IPS DF 19.7 (cell line): ENCODE results near the gene HOXD8.

Source experiments
- DNase-seq: peaks from one replicate; pipeline ENCODE4 v3.0.0-alpha.2; 2013; ENCODE audit warnings: low read depth, low spot score

Gene HOXD8

DNA sequence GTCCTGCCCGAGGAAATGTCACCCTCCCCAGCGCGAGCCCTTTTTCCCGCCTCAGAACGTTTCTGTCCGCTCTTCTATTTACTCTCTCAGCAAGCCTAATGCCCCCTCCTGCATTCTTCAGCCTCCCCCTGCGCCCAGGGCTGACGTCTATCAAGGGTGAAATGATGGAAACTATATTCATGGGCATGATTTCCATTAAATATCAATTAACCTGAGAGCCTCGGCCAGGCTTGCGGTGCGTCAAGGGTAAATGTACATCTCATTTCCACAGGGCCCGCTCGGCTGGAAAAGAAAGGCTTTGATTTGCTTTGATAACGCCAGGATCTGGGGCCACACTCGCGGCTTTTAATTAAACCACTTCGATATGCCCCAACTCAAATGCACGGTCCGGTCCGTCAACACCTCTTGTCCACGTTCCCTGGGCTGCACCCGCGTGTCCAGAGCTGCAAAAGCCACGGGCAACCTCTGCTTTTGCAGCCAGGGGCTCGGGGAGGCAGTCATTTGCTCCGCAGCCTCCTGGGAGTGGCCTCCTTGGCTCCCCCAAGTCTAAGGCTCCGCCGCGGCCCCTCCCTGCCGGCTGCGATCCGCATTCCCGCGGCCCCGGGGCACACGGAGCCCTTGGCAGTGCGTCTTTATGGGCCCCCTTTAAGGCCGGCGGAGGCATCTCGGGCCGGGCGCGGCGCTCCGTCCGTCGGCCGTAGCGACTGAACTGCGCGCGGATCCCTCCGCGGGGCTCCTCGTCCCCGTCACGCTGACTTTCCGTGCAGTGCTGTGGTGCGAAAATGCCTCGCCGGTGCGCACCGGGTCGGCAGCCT is at the start of gene HOXD8:
Gene HOXD8 (plus strand): TSS at position 724 of the 815 bp plus-strand sequence. CDS start 662 bp downstream, outside the sequence.
- DNase-seq, result no peak

DNA sequence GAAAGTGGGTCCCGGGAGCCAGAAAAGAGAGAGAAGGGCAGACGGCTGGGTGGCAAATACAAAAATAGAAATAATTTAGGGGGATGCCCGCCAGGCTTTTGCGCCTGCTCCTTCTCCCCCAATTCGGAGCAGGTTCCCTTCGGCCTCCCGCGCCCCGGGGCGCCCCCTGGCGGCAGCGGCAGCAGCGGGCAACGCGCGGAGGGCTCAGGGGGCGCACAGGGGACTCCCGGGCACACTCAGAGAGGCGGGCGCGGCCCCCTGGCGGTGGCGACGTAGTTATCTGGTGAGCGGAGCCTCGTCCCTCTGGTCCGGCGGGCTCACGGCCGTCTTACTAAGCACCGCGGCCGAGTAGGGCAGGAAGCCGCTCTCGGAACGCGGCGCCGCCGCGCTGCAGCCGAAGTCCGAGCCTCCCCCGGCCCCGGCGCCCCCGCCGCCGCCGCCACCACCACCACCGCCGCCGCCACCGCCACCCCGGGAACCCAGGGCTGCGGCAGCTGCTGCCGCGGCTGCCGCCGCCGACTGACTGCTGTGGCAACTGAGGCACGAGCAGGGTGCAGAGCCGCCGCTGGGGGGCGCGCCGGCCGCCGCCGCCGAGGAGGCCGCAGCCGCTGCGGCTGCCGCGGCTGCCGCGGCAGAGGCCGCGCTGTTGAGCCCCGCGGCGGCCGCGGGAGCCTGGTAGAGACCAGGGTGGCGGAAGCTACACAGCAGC is 49.5 kb upstream of the HOXD8 start:
- no peak for DNase-seq

DNA sequence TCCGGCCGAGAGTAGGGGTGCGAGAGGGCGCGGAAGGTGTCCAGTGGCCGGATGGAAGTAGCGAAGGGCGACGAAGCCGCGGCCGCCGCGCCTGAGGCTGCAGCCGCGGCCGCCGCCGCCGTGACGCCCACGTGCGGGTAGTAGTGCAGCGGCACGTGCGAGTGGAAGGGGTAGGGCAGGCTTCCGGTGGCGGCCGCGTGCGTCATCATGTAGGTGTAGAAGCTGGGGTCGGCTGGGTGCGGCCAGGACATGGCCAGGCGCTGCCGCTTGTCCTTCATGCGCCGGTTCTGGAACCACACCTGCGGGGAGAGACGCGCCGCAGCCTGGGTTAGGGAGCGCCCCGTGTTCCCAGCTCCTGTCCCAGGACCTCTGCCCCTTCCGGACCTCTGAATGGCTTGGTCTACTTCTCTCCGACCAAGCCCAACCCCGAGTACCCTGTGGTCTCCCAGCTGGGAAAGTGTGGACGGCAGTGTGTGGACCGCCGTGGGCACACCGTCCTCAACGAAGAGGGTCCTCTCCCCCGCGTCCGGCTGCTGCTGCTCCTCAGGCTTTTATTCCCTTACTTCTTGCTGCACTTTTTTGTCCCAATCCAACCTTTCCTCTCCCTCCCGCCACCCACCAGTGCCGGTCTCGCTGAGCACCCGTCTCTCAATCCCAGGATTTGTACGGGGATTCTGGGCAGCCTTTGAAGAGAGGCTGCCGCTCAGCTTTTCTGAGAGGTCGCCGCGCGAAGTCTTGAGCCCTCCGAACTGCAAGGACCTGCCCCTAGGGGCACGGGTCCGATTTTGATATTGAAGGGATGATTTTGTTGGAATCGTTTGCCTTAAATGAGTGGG is 48.7 kb upstream of the HOXD8 start:
- no peak for DNase-seq

DNA sequence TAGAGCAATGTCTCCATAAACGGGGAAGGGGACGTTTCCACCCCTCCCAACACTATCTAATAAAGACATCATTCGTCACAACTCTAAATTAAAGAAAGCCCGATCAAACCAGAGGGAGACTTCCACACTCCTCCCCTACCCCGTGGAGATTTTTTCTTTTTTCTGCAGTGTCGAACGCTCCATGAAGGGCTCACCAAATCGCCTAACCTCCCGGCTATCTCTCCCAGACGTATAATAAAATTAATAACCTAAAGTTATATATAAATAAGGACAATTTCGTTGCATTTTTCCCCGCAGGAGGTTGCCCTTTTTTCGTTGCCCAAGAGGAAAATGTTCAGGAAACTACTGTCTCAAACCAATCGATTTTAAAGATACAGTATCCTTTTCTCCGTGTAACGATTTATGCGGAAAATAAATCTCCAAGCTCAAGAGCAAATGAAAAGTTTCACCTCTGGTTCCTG is 48.1 kb upstream of the HOXD8 start:
- no peak for DNase-seq

DNA sequence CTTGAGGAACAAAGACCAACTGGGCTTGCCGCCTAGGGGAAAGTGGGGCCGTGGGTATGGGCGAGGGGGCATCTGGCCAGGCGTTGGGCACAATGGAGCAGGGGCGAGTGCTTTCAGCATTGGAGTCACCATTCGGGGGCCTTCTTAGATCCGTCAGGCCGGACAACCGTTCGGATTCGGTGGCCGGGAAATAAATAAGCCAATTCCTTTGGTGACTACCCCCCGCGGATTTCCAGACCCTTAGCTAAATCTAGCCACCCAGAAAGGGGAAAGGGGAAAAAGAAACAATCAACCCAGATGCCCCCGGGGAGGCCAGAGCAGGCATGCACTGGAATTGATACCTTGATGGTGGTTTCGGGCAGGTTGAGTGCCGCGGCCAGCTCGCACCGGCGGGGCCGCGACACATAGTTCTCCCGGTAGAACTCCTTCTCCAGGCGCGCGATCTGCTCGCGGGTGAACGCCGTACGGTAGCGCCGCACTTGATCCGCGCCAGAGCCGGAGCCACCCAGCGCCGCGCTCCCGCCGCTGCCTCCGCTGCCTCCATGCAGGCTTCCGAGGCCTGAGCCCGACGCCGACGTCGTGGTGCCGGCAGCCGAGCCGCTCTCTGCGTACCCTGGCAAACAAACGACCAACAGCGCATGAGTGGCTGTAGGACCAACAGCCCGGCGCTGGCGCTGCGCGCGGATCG is 47.5 kb upstream of the HOXD8 start:
- DNase-seq, result no peak

DNA sequence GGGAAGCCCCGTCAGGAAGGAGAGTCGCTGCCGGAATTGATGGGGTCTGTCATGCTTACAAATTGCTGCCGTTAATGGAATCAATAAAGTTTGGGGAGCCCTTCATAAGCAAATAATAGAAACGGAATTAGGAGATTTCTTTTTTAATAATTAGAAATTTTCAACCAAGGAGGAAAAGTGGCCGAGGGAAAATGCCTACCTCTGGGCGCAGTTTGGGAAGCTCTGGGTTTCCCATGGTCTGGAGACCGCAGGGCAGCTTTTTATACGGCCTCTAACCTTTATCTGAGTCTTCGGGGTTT is 47.0 kb upstream of the HOXD8 start:
- no peak for DNase-seq

DNA sequence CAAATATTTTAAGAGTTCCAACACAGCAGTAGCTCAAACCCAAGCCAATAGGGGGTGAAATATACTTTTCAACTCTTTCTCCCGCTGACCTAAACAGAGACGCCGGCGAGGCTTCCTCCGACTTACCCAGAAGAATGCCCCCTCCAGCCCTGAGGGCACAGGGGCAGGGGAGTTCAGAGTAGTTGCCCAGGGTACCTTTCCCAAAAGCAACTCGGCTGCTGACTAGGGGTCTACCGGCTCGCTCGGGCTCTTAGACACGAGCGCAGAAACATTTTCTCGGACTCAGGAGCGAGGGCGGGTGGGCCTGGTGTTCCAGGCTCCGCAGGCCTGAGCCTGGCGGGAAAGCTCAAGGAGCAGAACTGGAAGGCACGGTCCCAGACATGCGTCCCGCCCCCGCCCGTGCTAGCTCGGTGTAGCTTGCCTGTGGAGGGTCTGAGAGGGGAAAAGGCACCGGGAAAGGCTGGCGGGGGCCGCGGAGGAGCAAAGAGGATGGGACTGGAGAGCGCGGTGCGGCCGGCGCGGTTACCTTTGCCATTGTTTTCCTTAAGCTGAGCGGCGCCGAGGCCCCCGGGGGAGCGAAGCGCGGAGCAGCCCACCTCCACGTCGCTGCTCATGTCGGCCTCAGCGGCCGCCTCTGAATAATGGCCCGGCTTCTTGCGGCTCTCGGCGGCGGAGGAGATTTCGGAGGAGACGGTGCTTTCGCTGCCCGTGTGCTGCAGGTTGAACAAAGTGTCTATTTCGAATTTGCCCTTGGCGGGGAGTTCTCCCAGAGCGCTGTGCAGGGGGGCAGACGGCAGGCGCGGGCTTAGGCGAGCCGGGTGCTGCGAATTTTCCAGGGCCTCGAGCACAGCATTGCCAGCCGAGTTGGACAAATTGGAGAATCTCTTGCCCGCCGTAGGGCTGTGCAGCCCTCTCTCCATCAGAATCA is 46.4 kb upstream of the HOXD8 start:
- DNase-seq, result no peak

DNA sequence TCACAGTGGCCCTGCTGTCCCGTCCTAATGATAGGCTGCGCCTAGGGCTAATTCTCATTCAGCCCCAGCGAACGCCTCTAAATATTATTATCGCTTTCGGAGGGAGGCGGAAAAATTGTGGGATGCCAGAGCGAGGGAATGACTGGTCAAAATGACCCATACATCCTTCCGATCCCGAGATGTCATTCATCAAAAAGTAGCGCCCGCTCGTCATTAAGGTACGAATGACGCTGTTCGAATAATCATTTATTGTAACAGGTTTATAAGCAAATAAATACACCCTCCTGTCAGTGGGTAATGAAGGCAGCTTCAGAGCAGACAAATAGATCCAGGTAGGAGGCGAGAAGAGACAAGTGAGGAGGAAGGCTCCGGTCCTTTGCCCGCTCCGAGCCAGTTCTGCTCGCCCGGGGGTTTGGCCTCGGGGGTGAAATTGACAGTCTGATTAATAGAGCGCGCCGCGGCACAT is 45.7 kb upstream of the HOXD8 start, which contains the start of gene EVX2:
Gene EVX2 (minus strand): TSS at position 167 of the 466 bp plus-strand sequence. CDS start 186 bp downstream, outside the sequence.
- no peak for DNase-seq

DNA sequence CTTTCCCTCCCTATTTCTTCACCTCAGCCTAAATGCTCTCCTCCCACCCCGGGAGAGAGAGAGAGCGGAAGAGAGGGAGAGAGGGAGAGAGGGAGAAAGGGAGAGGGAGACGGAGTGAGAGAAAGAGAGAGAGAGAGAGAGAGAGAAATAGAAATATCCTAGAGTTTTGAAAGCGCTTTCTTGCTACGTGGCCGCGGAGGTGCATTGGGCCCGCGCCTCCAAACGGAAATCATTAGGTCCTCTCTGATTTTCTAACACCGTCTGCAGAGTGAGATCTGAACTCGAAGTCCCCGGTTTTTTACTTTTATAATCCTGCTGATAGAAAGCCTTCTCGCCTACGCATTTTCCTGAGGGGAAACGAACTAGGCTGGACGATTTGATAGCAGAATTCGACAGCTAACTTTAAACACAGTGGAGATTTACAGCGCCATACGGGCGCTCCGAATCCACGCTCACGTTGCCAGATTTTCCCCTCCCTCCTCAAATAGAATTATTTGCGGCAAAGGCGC is 44.8 kb upstream of the HOXD8 start:
- DNase-seq, result no peak

DNA sequence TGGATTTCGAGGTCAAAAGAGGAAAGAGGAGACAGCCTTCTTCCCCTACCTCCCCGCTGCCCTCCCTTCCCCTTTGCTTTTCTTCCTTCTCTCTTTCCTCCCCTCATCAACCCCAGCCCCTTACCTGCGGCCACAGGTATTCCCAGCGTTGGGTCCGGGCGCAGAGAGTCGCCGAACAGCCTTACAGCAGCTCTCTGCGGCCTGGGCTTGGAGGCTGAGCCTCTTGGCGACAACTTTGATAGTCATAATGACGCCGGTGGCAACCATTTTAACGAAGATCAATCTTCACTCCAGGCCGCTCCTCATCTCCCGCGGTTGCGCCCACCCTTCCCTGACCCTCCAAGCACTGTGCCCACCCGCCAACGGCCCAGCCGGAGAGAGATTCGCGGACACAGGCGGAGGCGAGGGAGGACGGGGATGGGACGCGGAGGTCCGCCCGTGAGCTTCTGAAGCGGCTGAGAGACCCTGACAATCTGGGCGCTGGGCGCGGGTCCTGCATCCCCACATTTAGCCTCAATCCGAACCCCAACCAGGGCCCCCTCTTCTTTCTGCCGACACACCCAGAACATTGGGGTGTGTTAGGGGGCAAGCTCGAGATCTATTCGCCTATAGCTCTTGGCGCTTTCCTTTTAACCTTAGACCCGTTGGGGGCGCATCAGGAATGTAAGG is 44.3 kb upstream of the HOXD8 start:
- DNase-seq, result no peak

DNA sequence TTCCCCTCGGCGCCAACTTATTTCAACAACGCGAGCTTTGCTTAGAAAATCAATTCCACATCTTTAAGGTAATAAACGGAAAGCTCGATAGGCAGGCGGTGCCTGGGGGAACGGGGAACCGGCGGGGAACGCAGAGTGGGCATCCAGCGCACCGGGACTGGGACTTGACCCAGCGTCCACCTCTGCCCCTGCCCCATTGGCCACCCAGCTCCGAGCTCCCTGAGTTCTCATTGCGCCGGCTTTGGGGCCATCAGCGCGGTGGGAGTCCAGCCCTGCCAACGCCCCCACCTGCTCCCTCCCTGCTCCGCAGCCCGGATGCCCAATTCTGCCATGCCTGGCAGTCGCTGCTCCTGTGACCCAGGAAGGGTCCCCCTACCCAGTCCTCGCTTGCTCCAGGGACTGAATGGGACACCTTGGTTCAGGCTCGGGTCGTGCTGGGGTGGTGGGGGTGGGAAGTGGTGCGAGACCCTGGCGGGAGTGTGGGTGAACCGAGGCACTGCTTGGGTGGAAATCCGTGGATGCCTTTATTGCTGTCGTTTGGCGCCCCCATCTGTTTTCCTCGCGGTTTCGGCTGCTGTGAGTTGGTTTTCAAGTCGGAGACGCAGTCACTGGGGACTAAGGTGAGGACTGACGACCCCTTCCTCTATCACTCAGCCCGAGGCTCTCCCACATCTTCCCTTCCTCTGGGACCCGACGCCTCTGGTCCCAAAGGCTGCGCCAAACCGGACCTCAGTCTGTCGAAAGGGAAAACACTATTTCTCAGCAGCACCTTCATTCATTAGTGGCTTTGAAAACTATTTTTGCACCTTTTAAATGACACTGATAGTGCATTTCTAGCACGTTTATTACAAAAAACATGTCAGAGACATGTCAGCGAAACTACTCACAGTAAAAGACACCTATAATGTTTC is 43.4 kb upstream of the HOXD8 start:
- DNase-seq, result no peak

DNA sequence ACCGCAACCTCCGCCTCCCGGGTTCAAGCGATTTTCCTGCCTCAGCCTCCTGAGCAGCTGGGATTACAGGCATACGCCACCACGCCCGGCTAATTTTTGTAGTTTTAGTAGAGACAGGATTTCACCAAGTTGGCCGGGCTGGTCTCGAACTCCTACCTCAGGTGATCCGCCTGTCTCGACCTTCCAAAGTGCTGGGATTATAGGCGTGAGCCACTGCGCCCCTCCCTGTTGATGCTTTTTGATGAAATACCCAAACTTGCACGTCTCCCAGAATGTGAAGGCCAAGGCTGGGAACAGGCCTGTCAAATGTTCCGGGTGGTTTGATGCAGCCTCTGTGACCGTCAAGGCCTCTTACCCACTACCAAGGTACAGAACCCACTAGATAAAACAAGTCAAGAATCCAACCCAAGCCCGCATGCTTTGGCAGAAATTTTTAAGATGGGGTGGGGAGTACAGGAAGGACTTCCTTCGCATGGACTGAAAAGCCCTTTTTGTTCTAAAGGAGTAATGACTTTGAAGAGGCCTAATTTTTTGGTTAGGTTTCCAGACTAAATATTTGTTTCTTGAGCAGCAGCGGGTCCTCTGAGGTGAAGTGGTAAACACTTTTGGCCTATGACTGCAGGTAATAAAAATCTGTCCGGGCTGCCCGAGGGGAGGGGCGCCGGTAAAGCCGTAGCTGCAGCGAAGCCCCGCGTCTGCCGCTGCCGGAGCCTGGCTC is 42.0 kb upstream of the HOXD8 start:
- no peak for DNase-seq

DNA sequence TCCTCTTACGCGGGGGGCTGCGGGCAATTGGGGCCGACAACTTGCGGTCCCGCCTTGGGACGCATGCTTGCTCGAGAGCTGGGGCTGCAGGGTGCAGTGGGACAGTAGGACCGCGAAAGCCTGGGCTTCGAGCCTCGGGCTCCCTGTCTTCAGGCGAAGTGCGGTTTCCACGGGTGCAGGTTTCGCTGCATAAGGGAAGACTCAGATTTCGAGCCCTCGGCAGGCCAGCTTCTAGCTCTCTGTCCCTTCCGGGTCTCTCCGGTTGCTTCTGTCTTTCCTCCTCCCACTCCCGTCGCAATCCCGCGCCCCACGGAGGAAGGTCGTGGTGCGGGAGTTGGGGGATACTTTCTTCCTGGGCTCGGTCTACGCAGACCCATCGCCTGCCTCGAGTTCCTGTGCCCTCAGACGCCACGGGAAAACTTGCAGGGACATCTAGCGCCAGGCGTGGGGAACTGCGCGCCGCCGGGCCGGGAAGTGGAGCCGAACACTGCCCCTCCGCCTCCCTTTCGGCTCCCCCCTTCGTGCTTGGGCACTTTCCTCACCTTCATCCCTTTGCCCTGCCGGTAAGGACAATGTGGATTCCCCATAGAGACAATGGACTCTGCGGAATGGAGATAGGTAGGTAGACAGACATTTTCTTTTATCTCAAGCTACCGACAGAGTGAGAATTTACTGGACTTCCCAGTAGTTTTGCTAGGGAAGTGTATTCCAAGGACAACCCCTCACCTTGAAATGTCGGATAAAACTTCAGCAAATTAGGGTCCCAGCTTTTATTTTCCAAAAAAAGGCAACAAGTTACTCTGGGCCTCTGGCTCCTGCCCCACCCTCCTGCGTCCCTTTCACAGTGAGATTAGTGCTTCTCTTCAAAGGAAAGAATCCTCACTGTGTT is 41.2 kb upstream of the HOXD8 start:
- no peak for DNase-seq

DNA sequence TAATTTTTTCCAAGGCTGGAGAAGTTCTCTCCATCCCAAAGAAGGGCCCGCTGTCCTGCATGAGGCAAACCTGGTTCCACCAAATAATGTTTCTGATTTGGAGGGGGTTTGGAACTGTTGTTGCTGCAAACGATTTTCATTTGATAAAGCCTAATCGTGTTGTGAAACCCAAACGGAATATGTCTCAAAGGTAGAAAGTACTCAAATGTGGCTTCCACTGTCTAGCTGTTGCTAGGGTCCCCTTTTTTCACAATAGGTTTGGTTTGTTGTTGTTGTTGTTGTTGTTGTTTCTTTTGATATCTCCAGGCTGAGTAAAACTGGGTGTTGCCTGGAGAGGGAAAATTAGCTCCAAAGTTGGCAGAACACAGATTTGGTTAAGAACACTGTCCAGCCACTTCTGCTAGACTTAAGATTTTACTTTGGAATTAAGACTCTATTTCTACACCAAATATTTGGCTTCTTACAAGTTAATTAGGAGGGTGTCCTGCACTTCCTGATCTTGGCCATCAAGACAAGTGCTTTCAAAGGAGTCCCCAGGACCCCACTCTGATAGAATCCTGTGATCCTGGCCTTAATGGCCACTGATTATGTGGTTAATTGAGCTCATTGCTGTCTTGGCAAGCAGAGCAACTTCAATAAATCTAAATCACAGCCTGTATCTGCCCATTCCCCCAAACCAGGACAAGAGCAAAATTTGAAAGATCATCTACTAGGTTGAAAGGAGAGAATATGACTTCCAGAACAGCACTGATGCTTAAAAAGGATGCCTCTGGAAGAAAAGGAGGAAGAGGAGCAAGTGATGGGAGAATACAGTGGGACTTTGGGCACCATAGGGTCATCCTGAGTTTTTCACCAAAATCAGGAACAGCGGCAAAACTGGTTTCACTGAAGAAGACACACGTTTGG is 40.3 kb upstream of the HOXD8 start:
- no peak for DNase-seq

DNA sequence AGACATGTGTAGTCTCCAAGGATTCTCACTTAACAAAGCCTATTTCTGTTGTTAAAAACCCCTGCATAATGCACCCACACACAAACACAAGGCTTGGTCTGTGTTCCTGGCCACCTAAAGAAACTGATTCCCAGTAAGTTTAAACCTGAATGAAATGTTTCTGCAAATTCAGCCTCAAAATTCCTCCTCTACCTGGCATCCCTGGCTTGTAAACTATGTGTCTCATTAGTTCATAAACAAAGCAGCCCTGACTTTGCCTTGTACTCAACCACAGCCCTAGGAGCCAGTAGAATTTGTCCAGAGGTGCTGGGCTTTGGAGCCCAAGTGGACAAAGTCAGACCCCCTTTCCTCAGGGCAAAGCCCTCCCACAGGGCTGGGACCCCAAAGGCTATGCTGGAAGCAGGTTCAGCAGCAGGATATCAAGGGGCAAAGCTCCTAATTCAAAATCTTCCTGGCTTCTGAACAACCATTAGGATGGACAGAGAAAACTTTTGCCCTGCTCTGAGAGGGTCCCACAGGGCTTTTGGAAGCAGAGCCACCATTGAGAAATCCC is 39.6 kb upstream of the HOXD8 start:
- no peak for DNase-seq
